Natural killer cell (primary cell): Measurements from ENCODE around the gene MYO5B. TPM values are rescaled to one million over a fixed set of nuclear protein-coding genes. Genes with fewer than 3 reads are reported as not detected.
A peak's percentile ranks its signal among the peaks of the same experiment; 100 is the strongest.
"Not testable (repeated sequence)": the region's sequence is repeated elsewhere in the genome, so short reads cannot be mapped to it uniquely, and the experiment has no call there.

Experiments
- ATAC-seq, 3 donors: fragments of 150-1000 bp in 2 of 3; fragments of 200-7000 bp in 1 of 3; cut with Tn5 transposase; 1 replicate in 1 of 3; 2 replicates in 2 of 3; pipeline ENCODE4 v1.10.0; 2021; ENCODE audit warnings: mild to moderate bottlenecking in 2 of 3, moderate library complexity in 2 of 3
- DNase-seq, 2 donors: peaks; one replicate each; pipeline versions ENCODE4 v3.0.0 to v3.0.0-alpha.2; 2013 to 2021; ENCODE audit warnings: mixed read lengths in 1 of 2
- H3K27ac ChIP-seq: one replicate; pipeline ENCODE4 v1.5.1; 2013; ENCODE audit warnings: mild to moderate bottlenecking, low read length
- H3K27me3 ChIP-seq: one replicate; pipeline ENCODE4 v1.6.1; 2013; ENCODE audit warnings: low read length; ENCODE audit not compliant: control insufficient read depth, insufficient read depth
- H3K36me3 ChIP-seq: one replicate; pipeline ENCODE4 v1.6.1; 2013; ENCODE audit warnings: low read length; ENCODE audit not compliant: control insufficient read depth, insufficient read depth
- H3K4me1 ChIP-seq: one replicate; pipeline ENCODE4 v1.6.1; 2013; ENCODE audit warnings: low read length; ENCODE audit not compliant: control insufficient read depth, insufficient read depth
- H3K4me3 ChIP-seq: one replicate; pipeline ENCODE4 v1.5.1; 2013; ENCODE audit warnings: low read length
- H3K9me3 ChIP-seq: one replicate; pipeline ENCODE4 v1.6.1; 2013; ENCODE audit warnings: low read length; ENCODE audit not compliant: control insufficient read depth, insufficient read depth
- H3K27ac Mint-ChIP-seq, 2 donors: one replicate each; pipeline ENCODE4 v1.8.0; 2022; ENCODE audit warnings: mild to moderate bottlenecking in 2 of 2, mixed read lengths in 2 of 2, moderate library complexity in 1 of 2
- H3K27me3 Mint-ChIP-seq, 2 donors: one replicate each; pipeline ENCODE4 v1.8.0; 2022; ENCODE audit warnings: low read depth in 2 of 2, mixed read lengths in 2 of 2
- H3K36me3 Mint-ChIP-seq: one replicate; pipeline ENCODE4 v1.8.0; 2022; ENCODE audit warnings: mixed read lengths
- H3K4me1 Mint-ChIP-seq, 2 donors: one replicate each; pipeline ENCODE4 v1.8.0; 2022; ENCODE audit warnings: mixed read lengths in 2 of 2
- H3K4me3 Mint-ChIP-seq: one replicate; pipeline ENCODE4 v1.8.0; 2022; ENCODE audit warnings: mild to moderate bottlenecking, moderate library complexity, mixed read lengths
- H3K9me3 Mint-ChIP-seq, 2 donors: one replicate each; pipeline ENCODE4 v1.8.0; 2022; ENCODE audit warnings: mixed read lengths in 2 of 2
- CTCF ChIP-seq: fragments of 200-600 bp; IDR thresholded peaks from one replicate; pipeline ENCODE4 v1.8.0; 2022; ENCODE audit warnings: antibody characterized with exemption
- WGBS: methylation state at CpG from one replicate; pipeline ENCODE4 v1.1.7; 2013; ENCODE audit warnings: missing lambda C conversion rate; ENCODE audit not compliant: insufficient coverage; 5-methylcytosine and 5-hydroxymethylcytosine counted together
- intact Hi-C: fragments of 100-400 bp; cut with micrococcal nuclease; formaldehyde crosslinking; loops from one replicate; pipeline ENCODE4 v1.14.2; 2022
- total RNA-seq, 4 donors: library from RNA; stranded (reverse); fragments of 120-200 nt in 1 of 4; gene quantifications; one replicate each; pipeline versions ENCODE4 v1.2.3 to v1.2.4, GENCODE V29; 2013 to 2022

Gene MYO5B
- total RNA-seq, 3 donors from 2014 or later (not counting 1 experiment from before 2014, with no cell fraction given) = 0.33 TPM; not detected in 2

GRCh38 chr18:49813069-49813318 lies 382.0 kb downstream of the MYO5B start:
- Mint-ChIP-seq H3K4me3 (peak overlapping the region; percentile 99), H3K27me3 (no peaks in the 10 kb centered on the region), H3K36me3 (peaks cover 23% of the 10 kb centered on the region), H3K27ac (peak overlapping the region; percentile 77 to 99), H3K4me1 (peaks cover 80 to 82% of the 10 kb centered on the region in 2 donors), H3K9me3 (peaks cover 0 to 2% of the 10 kb centered on the region in 2 donors)
- ATAC-seq (peak in 2 of 3 donors; percentile 19), DNase-seq (no peak)
- TF ChIP-seq CTCF = no peak
- Histone ChIP-seq H3K9me3 (peaks cover 11% of the 10 kb centered on the region), H3K27ac (peak overlapping the region; percentile 99), H3K36me3 (no peaks in the 10 kb centered on the region), H3K4me3 (peak overlapping the region; percentile 93), H3K4me1 (peaks cover 31% of the 10 kb centered on the region), H3K27me3 (no peaks in the 10 kb centered on the region)
- WGBS = 0% methylated on average over 17 of the region's 17 CpGs
- intact Hi-C loops = loop anchor here (2.0 to 10.0 kb wide), 5 partner anchors 28 to 978 kb away; partner anchors contain the start of genes C18orf32 and MBD1

- DNase-seq (no peak), ATAC-seq (no peak)
- Mint-ChIP-seq H3K4me1 (peaks cover 75 to 77% of the 10 kb centered on the region in 2 donors), H3K27me3 (no peaks in the 10 kb centered on the region), H3K9me3 (peaks cover 0 to 2% of the 10 kb centered on the region in 2 donors), H3K27ac (peak overlapping the region; percentile 77 to 99), H3K36me3 (peaks cover 24% of the 10 kb centered on the region), H3K4me3 (peak overlapping the region; percentile 99)
- 55% methylated on average over 13 of the region's 13 CpGs for WGBS
- Histone ChIP-seq H3K9me3 (peaks cover 11% of the 10 kb centered on the region), H3K36me3 (no peaks in the 10 kb centered on the region), H3K27ac (peak overlapping the region; percentile 99), H3K4me3 (peak overlapping the region; percentile 93), H3K4me1 (peaks cover 26% of the 10 kb centered on the region), H3K27me3 (no peaks in the 10 kb centered on the region)
- intact Hi-C loops = loop anchor here (1.0 to 10.0 kb wide), 6 partner anchors 8 to 978 kb away; partner anchors contain the start of genes C18orf32 and MBD1
- no peak for TF ChIP-seq CTCF
Measured at GRCh38 chr18:49812286-49813068, 382.5 kb downstream of the MYO5B start.

GRCh38 chr18:49811151-49811938 lies 383.6 kb downstream of the MYO5B start:
- WGBS = 80% methylated on average over 6 of the region's 7 CpGs
- Mint-ChIP-seq H3K4me3 (peak overlapping the region; percentile 56), H3K4me1 (peaks cover 78 to 80% of the 10 kb centered on the region in 2 donors), H3K36me3 (peaks cover 24% of the 10 kb centered on the region), H3K9me3 (peaks cover 0 to 2% of the 10 kb centered on the region in 2 donors), H3K27me3 (no peaks in the 10 kb centered on the region), H3K27ac (peak overlapping the region; percentile 77 to 99)
- Histone ChIP-seq H3K4me3 (no peak overlapping the region), H3K27ac (peak overlapping the region; percentile 49), H3K27me3 (no peaks in the 10 kb centered on the region), H3K4me1 (peaks cover 23% of the 10 kb centered on the region), H3K36me3 (peaks cover 2% of the 10 kb centered on the region), H3K9me3 (peaks cover 11% of the 10 kb centered on the region)
- DNase-seq (no peak), ATAC-seq (no peak)
- TF ChIP-seq CTCF = no peak
- intact Hi-C loops = loop anchor here (5.0 to 10.0 kb wide), 4 partner anchors 324 to 977 kb away; partner anchors contain the start of genes C18orf32 and MBD1

GRCh38 chr18:49808553-49809191 lies 386.3 kb downstream of the MYO5B start:
- H3K27me3 ChIP-seq, H3K27me3 Mint-ChIP-seq, H3K27ac ChIP-seq, DNase-seq, H3K4me3 Mint-ChIP-seq, ATAC-seq, H3K9me3 Mint-ChIP-seq, H3K4me3 ChIP-seq, H3K36me3 ChIP-seq, intact Hi-C loops: not testable (repeated sequence)
- peak overlapping the region in 1 of 2 donors; percentile 20 for H3K27ac Mint-ChIP-seq
- peaks cover 24% of the 10 kb centered on the region for H3K36me3 Mint-ChIP-seq
- WGBS = 97% methylated on average over 10 of the region's 10 CpGs
- H3K4me1 ChIP-seq = peaks cover 14% of the 10 kb centered on the region
- peaks cover 11% of the 10 kb centered on the region for H3K9me3 ChIP-seq
- H3K4me1 Mint-ChIP-seq = peaks cover 74 to 81% of the 10 kb centered on the region in 2 donors
